ENCODE data around the gene TBC1D22A. TPM values are rescaled to one million over a fixed set of nuclear protein-coding genes. Genes with fewer than 3 reads are reported as not detected.

The TBC1D22A gene
- total RNA-seq, 6 experiments from 2014 or later, result 20.4 to 24.1 (median 22.2) TPM

DNA sequence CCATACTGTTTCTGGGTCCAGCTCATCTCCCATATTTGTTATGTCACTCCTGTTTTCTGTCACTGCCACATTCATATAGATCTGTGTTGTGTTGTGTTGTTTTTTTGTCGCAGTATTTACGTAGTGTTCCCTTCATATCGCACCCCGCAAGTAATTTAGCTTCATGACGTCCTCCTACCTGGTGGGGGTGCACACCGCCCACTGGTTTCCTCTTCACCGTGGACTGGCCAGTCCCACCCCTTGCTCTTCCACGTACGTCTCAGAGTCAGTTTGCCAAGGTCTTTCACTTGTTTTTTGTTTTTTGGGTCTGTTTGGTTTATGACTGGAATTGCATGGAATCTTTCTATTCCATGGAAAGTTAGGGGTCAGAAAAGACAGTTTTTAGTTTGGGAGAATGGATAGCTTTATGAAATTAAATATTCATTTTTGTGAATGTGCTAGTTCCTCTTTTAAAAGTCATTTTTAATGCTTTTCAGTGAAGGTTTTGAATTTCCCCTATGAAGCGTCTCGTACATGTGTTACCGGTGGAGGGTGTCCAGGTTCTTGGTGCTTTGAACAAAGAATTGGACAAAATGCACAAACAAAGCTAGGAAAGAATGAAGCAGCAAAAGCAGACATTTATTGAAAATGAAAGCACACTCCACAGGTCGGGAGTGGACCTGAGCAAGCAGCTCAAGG is 134.3 kb downstream of the TBC1D22A start:
- peaks cover 20% of the 10 kb centered on the region for H3K36me3 Mint-ChIP-seq (ENCODE audit: low read depth)

DNA sequence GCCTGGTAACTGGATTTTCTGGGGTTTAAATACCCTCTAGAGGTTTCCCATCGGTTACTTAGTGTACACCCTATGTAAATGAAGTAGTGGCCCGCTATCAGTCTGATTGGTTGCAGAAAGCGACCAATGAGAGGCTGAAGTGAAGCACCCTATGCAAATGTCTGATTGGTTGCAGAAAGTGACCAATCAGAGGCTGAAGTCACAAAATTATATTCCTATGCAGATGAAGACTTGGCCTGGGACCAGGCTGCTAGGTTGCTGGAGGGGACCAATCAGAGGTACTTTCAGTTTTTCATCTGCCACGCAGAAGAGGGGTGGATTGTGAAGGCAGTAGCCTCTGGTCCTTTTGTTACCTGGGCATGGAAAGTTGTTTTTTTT is 134.8 kb downstream of the TBC1D22A start:
- no peak overlapping the region for H3K4me3 Mint-ChIP-seq
- H3K27me3 Mint-ChIP-seq (ENCODE audit: insufficient read depth), result peaks cover 2% of the 10 kb centered on the region
- DNase-seq, result no peak
- no peaks in the 10 kb centered on the region; the same call in 1 of the 2 replicates for H3K4me1 Mint-ChIP-seq (ENCODE audit: low read depth)
- no peak overlapping the region for H3K27ac Mint-ChIP-seq
- peaks cover 20% of the 10 kb centered on the region for H3K36me3 Mint-ChIP-seq (ENCODE audit: low read depth)
- H3K9me3 Mint-ChIP-seq, result no peaks in the 10 kb centered on the region
- TF ChIP-seq, protein P1, sequence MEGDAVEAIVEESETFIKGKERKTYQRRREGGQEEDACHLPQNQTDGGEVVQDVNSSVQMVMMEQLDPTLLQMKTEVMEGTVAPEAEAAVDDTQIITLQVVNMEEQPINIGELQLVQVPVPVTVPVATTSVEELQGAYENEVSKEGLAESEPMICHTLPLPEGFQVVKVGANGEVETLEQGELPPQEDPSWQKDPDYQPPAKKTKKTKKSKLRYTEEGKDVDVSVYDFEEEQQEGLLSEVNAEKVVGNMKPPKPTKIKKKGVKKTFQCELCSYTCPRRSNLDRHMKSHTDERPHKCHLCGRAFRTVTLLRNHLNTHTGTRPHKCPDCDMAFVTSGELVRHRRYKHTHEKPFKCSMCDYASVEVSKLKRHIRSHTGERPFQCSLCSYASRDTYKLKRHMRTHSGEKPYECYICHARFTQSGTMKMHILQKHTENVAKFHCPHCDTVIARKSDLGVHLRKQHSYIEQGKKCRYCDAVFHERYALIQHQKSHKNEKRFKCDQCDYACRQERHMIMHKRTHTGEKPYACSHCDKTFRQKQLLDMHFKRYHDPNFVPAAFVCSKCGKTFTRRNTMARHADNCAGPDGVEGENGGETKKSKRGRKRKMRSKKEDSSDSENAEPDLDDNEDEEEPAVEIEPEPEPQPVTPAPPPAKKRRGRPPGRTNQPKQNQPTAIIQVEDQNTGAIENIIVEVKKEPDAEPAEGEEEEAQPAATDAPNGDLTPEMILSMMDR (IDR thresholded peaks at IDR 0.05), result no peak

More for the DNA sequence above, 134.3 kb downstream of the TBC1D22A start:
- Mint-ChIP-seq H3K27ac (no peak overlapping the region), H3K4me1 (ENCODE audit: low read depth) (no peaks in the 10 kb centered on the region; the same call in 1 of the 2 replicates), H3K9me3 (no peaks in the 10 kb centered on the region), H3K27me3 (ENCODE audit: insufficient read depth) (peaks cover 2% of the 10 kb centered on the region), H3K4me3 (no peak overlapping the region)
- DNase-seq, result no peak
- TF ChIP-seq, protein P1 (IDR thresholded peaks at IDR 0.05), result no peak

DNA sequence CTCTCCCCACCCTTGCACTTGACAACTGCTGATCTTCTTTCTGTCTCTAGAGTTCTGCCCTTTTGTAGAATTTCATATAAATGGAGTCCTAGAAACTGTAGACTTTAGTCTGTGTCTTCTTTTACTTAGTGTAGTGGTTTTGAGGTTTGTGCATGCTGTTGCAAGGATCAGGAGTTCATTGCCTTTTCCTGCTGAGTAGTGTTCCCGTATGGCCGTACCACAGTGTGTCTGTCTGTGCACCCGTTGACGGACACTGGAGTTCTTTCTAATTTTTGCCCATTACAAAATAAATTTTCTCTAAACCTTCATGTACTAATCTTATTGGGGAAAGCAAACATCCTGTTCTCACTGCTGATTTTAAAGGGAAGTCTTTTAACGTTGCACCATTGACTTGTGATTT is 138.1 kb downstream of the TBC1D22A start:
- no peak for DNase-seq
- Mint-ChIP-seq H3K27ac (no peak overlapping the region), H3K27me3 (ENCODE audit: insufficient read depth) (peaks cover 2% of the 10 kb centered on the region), H3K36me3 (ENCODE audit: low read depth) (peaks cover 20% of the 10 kb centered on the region), H3K9me3 (no peaks in the 10 kb centered on the region), H3K4me1 (ENCODE audit: low read depth) (no peaks in the 10 kb centered on the region), H3K4me3 (no peak overlapping the region)
- TF ChIP-seq, protein P1 (IDR thresholded peaks at IDR 0.05), result no peak

DNA sequence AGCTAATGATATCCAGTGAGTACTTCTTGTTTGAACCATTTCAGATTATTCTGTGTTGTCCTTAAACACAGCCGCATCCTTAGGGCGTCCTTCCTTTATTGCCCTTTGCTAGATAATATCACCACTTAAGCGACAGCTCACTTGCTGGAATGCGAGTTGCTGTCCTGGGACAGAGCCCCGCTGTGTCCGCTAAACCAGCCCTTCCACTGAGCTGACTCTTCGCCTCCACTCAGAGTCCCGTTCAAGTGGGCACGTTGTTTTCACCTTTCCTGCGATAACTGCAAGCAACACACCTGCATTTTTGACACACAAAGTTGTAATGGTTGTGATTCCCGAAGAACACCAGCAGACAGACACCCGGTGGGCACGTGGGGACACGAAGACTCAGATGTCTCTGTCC is 140.0 kb downstream of the TBC1D22A start:
- Mint-ChIP-seq H3K4me1 (ENCODE audit: low read depth) (no peaks in the 10 kb centered on the region), H3K9me3 (no peaks in the 10 kb centered on the region), H3K4me3 (no peak overlapping the region), H3K36me3 (ENCODE audit: low read depth) (0 out of 2 replicates have a peak, but pooled peaks cover 7% of the 10 kb centered on the region), H3K27me3 (ENCODE audit: insufficient read depth) (no peaks in the 10 kb centered on the region; the same call in 1 of the 2 replicates), H3K27ac (no peak overlapping the region)
- DNase-seq, result no peak
- TF ChIP-seq, protein P1 (IDR thresholded peaks at IDR 0.05), result no peak

DNA sequence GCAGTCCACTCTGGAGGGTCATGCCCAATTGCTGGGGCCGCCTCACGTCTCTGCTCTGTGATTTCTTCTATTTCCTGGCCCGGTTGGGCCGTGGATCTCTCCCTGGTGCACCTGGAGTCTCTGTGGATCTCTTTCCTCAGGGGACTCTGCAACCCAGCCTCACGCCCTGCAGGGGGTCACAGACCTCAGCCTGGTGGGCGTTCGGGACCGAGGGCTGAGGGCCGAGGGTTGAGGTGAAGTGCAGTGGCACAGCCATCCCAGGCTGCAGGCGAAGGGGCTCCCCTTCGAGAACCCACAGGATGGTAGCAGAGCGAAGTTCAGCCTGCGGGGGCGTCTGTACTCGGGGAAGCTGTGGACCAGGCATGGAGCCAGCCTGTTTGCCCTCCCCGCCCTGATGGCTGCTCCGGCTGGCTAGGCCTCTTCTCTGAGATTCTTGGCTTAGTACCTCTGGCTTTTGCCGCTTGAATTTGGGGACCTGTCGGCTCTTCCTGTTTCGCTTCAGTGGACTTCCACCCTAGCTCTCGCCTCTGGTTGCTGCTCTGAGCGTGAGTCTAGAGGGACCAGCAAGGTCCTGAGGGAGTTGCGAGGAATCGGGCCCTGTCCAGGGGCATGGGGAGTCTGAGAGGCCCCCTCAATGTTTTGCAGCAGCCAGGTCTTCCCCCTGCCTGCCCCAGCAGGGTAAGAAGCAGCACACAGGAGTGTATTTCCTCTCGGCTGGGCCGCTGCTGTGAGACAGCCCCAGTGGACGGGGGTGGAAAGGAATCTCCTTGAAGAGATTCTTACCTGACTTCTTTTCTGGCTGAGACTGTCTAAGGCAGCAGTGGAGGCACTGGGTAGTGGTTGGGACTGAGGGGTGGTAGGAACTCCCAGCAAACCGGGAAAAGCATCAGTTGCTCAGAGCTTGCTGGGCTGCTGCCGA is 140.8 kb downstream of the TBC1D22A start:
- TF ChIP-seq, protein P1 (IDR thresholded peaks at IDR 0.05), result no peak
- no peaks in the 10 kb centered on the region; the same call in 1 of the 2 replicates for H3K27me3 Mint-ChIP-seq (ENCODE audit: insufficient read depth)
- H3K4me3 Mint-ChIP-seq, result no peak overlapping the region
- no peaks in the 10 kb centered on the region for H3K9me3 Mint-ChIP-seq
- no peak overlapping the region for H3K27ac Mint-ChIP-seq
- no peaks in the 10 kb centered on the region for H3K4me1 Mint-ChIP-seq (ENCODE audit: low read depth)
- DNase-seq, result no peak
- H3K36me3 Mint-ChIP-seq (ENCODE audit: low read depth), result 0 out of 2 replicates have a peak, but pooled peaks cover 6% of the 10 kb centered on the region

Data from HFFc6 (cell line).